HG03103 (cell line): ENCODE results near the gene TMOD4.

Experiments used
- ATAC-seq: cut with Tn5 transposase; IDR thresholded peaks from one replicate; pipeline ENCODE4 v1.9.1; 2021; ENCODE audit warnings: low read depth; ENCODE audit not compliant: unreplicated experiment

Gene TMOD4

GRCh38 chr1:151176514-151177045 lies 799 bp upstream of the TMOD4 start:
- no peak for ATAC-seq

- ATAC-seq = no peak
Measured at GRCh38 chr1:151175041-151175741, 590 bp downstream of the TMOD4 start.

GRCh38 chr1:151171190-151171589 lies 4.6 kb downstream of the TMOD4 start:
- ATAC-seq = no peak

GRCh38 chr1:151167116-151167515 lies 8.7 kb downstream of the TMOD4 start:
- no peak for ATAC-seq

GRCh38 chr1:151166505-151166956 lies 9.2 kb downstream of the TMOD4 start:
- no peak for ATAC-seq

GRCh38 chr1:151165738-151166504 lies 9.9 kb downstream of the TMOD4 start, which contains the start of the genes LYSMD1 and SCNM1:
TSS of gene LYSMD1 (minus strand) at chr1:151165902. CDS start at chr1:151165258, 644 bp downstream.
TSS of gene SCNM1 (plus strand) at chr1:151166144. CDS start at chr1:151166153, 9 bp downstream.
- ATAC-seq = peak; percentile 82

- no peak for ATAC-seq
Measured at GRCh38 chr1:151165281-151165737, 10.5 kb downstream of the TMOD4 start.

GRCh38 chr1:151164732-151165280 lies 11.0 kb downstream of the TMOD4 start:
- ATAC-seq = no peak

GRCh38 chr1:151159373-151159772 lies 16.4 kb downstream of the TMOD4 start:
- ATAC-seq = no peak

- no peak for ATAC-seq
Measured at GRCh38 chr1:151158751-151159251, 17.0 kb downstream of the TMOD4 start.

GRCh38 chr1:151158326-151158725 lies 17.5 kb downstream of the TMOD4 start:
- no peak for ATAC-seq

GRCh38 chr1:151157067-151157531 lies 18.7 kb downstream of the TMOD4 start:
- ATAC-seq = no peak

GRCh38 chr1:151156515-151156819 lies 19.3 kb downstream of the TMOD4 start, which contains the start of gene TNFAIP8L2:
TSS of gene TNFAIP8L2 (plus strand) at chr1:151156649. CDS start at chr1:151158698, 2,049 bp downstream.
- ATAC-seq = no peak

GRCh38 chr1:151147665-151148064 lies 28.1 kb downstream of the TMOD4 start:
- no peak for ATAC-seq

- ATAC-seq = no peak
Measured at GRCh38 chr1:151147132-151147503, 28.7 kb downstream of the TMOD4 start.

GRCh38 chr1:151146412-151147131 lies 29.2 kb downstream of the TMOD4 start, which contains the start of gene SEMA6C:
TSS of gene SEMA6C (minus strand) at chr1:151146631. CDS start at chr1:151142621, 4,010 bp downstream.
- ATAC-seq = peak; percentile 91

- ATAC-seq = no peak
Measured at GRCh38 chr1:151146072-151146411, 29.7 kb downstream of the TMOD4 start.

- no peak for ATAC-seq
Measured at GRCh38 chr1:151145304-151146071, 30.3 kb downstream of the TMOD4 start.
